Stimulated activated CD4-positive, alpha-beta T cell treated with anti-CD3 and anti-CD28 coated beads, TNF-alpha, amount 100 ng/mL, for 4 hours (primary cell): ENCODE results near the gene GNG14.
"Not testable (repeated sequence)": the region's sequence is repeated elsewhere in the genome, so short reads cannot be mapped to it uniquely, and the experiment has no call there.

ENCODE experiments used
- DNase-seq, 3 experiments: peaks; one replicate each; pipeline ENCODE4 v3.0.0-alpha.2; 2020; ENCODE audit warnings: low read depth in 3 of 3

Gene GNG14

DNA sequence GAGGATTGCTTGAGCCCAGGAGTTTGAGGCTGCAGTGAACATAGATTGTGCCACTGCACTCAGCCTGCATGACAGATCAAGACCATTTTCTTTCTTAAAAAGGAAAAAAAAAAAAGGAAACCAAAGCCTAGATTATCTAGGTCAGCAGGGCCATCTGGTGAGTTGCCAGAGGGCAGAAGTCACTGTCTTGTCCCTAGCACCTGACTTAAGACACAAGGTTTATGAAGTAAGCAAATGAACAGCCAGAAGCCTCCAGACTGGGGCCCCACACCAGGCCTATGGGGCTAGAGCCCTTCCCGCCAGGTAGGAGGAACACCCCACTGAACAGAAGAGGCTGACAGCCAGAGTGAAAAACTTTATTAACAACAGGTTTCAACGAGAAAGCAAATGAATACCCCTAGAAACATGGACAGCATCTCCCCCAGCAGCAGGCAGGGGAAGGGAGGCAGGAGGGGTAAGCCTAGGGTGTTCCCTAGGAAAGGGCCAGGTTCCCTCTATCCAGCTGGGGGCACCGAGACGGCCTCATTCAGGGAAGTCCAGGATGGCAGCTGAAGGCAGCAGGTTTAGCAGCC is 20.0 kb upstream of the GNG14 start:
- no peak for DNase-seq

DNA sequence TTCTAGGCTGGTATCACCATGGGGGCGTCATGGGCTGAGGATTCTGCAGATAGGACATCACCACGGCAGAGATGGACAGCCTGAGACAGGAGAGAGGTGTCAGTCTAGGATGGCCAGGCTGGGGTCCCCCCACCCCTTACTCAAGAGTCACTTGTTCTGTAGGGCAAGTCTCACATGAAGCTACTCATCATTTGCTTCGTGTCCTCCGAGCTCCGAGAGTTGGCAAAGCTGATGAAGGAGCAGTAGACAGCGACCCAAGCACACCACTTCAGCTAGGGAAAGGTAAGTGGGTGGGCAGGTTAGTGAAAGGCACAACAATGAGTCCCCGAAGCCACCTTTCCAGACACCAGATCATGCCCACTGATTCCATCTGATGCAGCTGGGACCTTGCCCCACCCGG is 19.5 kb upstream of the GNG14 start:
- DNase-seq: no peak

DNA sequence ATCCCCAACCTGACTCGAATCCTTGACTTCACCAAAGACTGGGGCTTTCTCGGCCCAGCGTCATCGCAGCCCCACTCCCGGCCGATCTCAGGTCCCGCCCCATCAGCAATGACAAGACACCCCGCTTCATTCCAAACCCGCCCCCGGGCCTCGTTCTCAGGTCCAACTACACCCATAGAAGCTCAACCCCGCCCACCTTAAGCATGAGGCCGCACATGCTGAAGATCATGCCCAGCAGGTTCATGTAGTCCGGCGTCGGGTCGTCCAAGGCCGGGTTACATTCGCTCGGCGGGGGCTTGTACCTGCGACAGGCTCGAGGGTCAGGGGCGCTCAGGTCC is 18.9 kb upstream of the GNG14 start:
- DNase-seq: peak; percentile 43 to 52 (median 50)

DNA sequence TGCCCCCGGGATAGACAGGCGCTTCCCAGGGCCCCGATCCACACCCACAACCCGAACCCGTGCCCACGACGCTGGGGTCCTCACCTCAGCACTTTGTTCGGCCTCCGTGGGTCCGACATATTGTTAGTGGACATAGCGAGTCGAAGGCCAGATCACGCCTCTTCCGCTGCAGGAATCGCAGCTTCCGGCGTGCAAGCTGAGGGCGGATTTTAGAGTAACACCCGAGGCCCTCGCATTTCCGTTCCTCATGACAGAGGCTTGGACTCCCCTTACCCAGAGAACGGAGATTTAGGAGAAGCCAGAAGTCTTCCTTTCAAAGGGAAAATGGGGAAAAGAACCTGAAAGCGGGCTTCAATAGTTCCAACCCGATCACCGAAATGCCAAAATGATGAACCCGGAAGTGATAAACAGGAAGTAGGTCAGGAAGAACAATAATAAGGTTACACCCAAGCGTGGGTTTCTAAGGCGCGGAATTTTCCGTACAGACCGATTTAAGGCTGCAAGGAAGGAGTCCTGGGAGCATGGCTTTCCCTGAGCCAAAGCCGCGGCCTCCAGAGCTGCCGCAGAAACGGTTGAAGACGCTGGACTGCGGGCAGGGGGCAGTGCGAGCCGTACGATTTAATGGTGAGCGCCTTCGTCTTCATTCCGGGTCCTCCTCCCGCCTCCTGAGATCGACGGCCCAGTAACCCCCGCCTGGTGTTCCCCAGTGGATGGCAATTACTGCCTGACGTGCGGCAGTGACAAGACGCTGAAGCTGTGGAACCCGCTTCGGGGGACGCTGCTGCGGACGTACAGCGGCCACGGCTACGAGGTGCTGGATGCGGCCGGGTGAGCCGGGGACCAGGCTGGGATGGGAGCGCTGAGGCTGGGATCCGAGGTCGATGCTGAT is 18.3 kb upstream of the GNG14 start:
- peak; percentile 57 to 60 (median 57) for DNase-seq

DNA sequence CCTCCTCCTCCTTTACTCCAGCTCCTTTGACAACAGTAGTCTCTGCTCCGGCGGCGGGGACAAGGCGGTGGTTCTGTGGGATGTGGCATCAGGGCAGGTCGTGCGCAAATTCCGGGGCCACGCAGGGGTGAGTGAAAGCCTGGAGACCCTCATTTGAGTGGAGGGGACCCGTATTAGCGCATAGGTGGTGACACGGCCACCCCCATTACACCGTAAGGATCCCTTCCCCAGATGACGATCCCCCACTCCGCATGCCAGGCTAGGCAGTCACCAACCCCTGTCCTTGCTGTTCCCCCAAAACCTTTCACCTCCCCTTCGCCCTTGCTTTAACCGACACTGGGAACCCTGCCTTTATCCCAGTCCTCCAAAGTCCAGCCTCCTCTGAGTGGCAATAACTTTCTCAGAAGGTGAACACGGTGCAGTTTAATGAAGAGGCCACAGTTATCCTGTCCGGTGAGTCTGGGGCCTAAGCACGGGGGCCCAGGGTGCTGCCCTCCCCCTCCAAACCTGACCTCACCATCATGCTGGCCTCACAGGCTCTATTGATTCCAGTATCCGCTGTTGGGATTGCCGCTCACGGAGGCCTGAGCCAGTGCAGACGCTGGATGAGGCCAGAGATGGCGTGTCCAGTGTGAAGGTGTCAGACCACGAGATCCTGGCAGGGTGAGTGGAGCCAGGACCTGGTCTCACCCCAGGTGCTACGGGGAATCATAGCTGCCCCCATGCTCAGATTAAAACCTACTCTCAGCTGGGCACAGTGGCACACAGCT is 17.5 kb upstream of the GNG14 start:
- no peak for DNase-seq

DNA sequence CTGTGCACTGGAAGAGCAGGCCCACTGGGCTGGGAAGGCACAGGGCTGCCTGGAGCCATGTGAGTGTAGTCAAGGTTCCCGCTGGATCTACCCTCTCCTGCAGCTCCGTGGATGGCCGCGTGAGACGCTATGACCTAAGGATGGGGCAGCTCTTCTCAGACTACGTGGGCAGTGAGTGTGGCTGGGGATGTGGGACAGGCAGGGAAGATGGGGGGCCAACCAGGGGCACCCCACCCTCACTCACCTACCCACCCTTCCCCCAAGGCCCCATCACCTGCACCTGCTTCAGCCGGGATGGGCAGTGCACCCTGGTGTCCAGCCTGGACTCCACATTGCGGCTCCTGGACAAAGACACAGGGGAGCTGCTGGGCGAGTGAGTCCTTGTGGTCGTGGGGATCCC is 15.1 kb upstream of the GNG14 start:
- DNase-seq: no peak

DNA sequence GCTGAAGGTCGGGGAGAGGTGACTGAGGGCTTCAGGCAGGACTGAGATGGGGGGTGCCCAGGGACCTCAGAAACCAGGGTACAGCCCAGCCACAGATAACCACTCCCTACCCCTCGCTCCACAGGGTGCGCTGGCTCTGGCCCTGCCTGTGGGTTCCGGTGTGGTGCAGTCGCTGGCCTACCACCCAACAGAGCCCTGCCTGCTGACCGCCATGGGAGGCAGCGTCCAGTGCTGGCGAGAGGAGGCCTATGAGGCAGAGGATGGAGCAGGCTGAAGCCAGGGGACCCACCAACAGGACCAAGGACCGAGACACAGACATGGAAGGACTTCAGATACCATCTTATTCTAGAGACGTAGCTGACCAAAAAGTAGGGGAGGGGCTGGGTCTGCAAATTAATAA is 12.4 kb upstream of the GNG14 start:
- no peak for DNase-seq

DNA sequence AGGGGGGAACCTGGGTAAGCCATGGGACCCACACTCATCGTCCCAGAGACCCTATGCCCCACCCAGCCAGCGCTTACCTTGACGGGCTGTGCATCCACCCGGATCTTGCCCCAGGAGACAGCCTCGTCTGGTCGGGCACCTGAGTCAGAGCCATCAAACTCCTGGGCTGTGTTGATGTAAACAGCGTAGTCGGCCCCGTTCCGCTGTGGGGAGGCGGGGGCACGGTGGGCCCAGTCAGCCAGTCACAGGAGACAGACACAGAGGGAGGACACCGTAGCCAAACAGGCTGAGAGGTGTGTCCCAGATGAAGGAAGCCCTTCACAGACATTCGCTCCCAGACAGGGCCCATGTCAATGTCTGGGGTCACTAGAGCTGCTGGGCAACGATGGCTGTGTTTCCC is 11.9 kb upstream of the GNG14 start:
- DNase-seq: no peak

DNA sequence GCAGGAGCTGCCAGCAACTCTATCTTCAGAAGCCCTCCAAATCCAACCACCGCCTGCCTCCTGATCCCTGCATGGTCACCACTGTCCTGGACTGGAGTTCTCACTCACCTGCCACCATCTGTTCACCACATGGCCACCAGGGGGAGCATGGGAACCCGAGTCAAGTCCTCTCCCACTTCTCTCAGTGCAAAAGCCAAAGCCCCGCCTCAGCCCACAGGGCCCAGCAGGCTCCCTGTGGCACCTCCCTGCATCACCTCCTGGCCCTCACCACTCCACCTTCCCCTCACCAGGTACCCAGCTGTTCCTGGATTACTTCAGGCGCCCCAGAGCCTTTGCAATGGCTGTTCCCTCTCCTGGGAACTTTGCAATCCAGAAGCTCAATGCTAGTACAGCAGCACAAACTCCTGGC is 11.4 kb upstream of the GNG14 start:
- peak; percentile 66 to 85 (median 80) for DNase-seq

DNA sequence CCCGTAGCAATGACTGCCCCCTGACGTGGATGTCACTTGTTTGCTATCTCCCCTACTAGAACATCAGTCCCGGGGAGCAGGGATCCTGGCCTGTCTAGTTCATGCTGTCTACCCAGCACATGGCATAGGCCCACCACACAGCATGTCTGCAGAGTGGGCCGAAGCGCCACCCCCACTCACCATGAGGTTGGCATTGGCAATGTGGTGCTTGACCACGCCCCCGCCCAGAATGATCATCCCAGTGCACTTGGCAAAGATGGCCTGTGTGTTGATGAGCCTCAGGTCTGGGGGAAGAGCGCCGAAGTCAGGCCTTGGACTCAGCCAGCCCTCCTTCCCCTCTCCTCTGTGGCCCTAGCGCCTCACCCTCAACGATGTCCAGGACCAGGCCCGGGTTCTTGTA is 10.9 kb upstream of the GNG14 start:
- no peak for DNase-seq

DNA sequence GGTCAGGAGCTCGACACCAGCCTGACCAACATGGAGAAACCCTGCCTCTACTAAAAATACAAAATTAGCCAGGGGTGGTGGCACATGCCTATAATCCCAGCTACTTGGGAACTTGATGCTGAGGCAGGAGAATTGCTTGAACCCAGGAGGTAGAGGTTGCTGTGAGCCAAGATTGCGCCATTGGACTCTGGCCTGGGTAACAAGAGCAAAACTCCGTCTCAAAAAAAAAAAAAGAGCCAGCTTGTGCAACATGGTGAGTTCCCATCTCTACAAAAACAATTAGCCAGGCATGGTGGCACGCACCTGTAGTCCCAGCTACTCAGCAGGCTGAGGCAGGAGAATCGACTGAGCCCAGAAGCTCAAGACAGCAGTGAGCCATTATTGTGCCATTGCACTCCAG is 9.8 kb upstream of the GNG14 start:
- not testable (repeated sequence) for DNase-seq

DNA sequence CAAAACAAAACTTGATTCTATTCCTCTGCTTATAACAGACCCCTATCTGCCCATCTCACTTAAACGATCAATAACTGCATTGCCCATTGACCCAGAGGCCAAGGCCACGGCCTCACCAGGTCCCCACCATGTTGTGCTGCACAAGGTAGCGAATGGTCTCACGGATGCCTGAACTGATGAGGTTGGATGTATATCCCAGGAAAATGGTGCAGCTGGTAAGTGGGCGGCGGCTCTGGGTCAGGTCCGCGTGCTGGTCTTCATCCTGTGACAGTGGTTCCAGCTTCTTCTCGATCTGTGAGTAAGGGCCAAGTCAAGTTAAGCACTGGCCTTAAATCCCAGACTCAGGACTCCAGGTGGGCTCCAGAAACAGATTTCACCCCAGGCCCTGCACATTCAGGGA is 7.8 kb upstream of the GNG14 start:
- no peak for DNase-seq

DNA sequence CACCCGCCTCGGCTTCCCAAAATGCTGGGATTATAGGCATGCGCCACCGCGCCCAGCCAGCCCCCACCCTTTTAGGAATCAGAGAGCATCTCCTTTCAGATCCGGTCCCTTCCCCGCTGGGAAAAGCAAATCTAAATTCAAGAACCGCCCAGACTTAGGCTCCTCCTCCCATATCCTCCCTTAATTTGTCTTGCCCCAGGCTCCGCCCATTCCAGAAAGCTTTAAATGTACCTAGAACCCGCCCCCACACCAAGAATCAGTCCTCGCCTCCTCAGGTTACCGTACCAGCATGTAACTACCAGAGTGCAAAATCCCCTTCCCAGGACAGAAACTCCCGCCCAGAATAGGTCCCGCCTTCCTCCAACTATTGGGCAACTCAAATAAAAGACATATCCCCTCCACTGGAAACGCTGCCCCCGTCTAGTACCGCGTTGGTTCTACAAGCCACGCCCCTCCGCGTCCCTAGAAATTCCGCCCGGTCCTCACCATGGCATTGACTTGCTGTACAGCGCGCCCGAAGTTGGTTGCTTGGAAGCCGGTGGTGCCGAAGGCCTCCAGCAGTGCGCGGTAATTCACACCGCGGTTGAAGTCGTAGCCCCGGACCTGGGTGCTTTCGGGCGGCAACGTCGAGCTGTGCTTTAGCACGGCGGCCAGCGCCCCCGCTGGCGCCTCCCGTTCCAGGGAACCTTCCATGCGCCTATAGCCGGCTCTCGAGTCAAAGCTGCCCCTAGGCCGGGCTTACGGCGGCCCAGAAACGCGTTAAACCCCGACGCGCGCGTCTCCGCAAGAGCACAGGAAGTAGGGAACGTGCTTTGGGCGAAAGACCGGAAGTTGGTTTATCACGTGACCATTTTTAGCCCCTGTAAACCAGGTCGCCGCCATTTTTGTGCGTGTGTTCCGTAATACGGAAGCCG is 6.5 kb upstream of the GNG14 start, which contains the start of gene DHPS:
TSS of gene DHPS (minus strand) at position 807 of the 914 bp plus-strand sequence. CDS start at position 693, 114 bp downstream.
- peak; percentile 74 to 85 (median 80) for DNase-seq

DNA sequence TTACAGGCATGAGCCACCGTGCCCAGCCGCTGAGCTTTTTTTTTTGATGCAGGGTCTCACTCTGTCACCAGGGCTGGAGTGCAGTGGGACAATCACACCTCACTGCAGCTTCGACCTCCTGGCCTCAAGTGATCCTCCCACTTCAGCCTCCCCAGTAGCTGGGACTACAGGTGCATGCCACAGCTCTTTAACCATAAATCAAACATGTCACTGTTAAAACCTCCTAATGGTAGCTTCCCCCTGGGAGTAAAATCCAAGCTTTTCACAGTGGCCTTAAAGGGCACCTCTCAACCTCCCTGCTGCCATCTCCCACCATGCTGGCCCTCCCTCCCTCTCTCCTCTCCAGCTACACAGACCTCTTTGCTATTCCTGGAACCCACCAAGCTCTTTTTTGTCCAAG is 2.0 kb upstream of the GNG14 start:
- no peak for DNase-seq

DNA sequence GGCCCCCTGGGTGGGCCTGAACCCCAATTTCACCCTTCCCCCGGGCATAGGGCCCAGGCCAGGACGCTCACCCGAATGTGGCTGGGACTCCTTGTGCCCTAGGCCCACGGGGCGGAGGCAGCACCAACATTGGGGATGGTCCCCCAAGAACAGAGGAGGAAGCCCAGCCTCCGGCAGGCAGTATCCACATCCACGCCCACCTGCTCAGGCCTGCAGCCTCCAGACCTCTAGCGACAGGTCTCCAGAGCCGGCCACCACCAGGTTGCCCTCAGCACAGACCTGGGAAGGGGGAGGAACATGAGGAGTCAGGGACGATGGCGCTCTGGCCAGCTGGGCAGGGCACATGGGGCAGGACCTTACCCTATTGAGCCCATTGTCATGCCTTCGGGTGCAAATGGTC is 1.2 kb downstream of the GNG14 start:
- no peak for DNase-seq

DNA sequence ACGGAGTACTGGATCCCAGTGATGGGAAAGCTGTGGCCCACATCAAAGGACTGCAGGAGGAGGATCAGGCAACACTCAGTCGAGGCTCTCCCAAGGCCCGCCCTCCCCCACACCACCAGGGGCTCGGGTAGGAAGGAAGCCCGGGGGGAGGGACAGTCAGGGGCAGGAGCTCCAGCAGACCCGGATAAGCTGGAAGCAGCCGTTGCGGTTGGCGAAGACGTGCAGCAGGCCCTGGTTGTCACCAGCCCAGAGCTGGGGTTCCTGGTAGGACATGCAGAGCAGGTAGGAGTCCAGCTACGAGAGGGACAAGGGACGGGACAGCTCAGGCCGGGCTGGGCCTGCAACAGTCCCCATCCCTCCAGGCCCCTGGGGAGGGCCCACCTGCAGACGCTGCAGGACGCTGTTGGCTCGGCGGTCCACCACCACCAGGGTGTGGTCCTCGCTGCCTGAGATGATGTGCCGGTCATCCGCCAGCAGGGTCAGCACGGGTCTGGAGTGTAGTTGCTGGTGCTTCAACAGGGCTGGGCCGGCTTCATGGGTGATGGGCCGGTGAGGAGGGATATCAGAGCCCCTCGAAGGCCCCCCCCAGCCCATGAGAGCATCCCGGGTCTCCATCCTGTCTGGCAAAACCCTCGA is 1.9 kb downstream of the GNG14 start:
- no peak for DNase-seq

DNA sequence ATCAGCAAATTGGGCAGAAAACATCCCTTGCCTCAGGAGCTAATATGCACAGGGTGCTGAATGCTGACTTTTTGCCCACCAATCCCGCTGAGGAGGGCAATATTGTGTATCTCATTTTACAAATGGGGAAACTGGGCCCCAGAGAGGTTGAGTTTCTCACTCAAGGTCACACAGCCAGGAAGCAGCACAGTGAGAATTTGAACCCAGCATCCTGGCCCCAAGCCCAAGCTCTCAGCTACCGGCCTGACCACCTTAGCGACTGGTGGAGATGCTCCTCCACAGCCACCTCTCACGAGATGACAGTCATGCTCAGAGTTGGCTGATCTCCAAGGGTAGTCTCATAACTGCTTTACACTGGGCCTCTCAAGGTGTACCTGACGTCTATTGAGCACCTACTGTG is 5.2 kb downstream of the GNG14 start:
- DNase-seq: no peak

DNA sequence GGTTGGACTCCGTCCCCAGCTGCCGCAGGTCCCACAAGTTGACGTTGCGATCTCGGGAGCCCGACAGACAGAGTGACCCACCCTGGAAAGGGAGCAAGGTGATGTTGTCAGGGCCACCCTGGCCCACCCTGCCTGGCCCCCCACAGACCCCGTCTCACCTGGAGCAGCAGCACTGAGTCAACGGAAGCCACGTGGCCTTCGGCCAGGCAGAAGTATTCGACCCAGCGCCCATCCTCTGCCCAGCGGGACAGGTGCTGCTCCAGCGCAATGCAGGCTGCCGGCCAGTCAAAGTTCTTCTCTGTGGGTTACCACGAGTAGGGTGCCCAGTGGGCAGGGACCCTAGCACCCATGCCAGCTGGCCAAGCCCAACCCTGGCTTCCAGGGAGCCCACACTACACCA is 6.8 kb downstream of the GNG14 start:
- no peak for DNase-seq

DNA sequence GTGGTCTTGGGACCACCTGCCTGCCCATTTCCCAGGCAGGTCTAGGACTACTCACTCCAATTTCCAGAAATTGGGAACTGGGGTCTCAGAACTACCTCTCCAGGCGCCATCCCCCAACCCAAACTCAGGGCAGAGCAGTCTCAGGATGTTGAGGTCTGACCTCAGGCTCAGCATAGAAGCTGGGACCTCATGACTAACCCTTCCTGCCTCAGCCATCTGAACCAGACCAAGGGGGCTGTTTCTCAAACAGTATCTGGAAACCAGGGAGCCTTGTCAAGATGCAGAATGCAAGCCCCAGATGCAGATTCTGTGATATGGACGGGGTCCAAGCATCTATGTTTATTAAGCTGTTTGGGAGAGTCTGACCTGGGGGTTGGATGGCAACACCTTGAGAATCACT is 7.3 kb downstream of the GNG14 start:
- DNase-seq: no peak

DNA sequence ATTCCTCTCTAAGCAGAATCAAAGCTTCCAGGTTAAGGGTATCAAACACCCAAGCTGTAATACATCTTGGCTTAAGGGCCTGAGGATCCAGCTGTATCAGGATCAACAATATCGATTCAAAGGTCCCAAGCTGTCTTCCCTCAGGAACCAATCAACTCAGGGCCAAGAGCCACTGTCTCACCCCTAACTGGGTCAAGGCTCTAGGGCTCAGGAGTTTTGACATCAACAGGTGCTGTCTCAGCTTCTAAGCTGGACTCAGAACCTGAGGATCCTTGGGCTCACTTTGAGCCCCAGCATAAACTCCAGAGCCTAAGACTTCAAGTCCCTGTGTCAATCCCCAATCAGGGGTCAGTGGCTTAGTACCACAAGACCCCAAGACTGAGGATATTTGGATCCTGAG is 7.7 kb downstream of the GNG14 start:
- DNase-seq: no peak

DNA sequence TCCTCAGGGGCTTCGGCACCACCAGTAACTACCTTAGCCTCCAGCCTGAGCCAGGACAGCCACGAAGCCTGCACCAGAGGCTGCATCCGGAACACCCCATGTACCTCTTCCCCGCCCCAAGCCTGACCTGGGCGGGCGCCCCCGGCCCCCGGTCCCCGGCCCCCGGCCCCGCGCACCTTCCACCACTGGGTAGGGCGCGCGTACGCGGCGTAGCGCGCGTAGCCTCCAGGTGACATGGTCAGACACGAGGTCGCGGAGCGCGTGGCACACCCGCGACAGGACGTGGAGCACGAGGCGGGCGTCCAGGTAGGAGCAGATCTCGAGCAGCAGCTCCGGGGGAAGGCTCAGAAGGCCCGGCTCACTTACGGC is 8.2 kb downstream of the GNG14 start:
- DNase-seq: no peak
